Psoas muscle (tissue), 8 donors: ENCODE data around the gene PDE4D. TPM values are rescaled to one million over a fixed set of nuclear protein-coding genes. Genes with fewer than 3 reads are reported as not detected.

ENCODE experiments used
- ATAC-seq, 4 donors: fragments of 200-7000 bp; cut with Tn5 transposase; one replicate each; pipeline ENCODE4 v1.9.1; 2020; ENCODE audit warnings: moderate library complexity in 3 of 4, mild to moderate bottlenecking in 2 of 4
- DNase-seq, 2 donors: peaks; one replicate each; pipeline ENCODE4 v3.0.0-alpha.2; 2020
- H3K27ac ChIP-seq: fragments of 200-600 bp; one replicate; pipeline ENCODE4 v1.8.0; 2022
- H3K27me3 ChIP-seq, 3 donors: fragments of 200-600 bp in 1 of 3; one replicate each; pipeline versions ENCODE4 v1.6.1 to v1.8.0; 2013 to 2022; ENCODE audit warnings: low read length in 2 of 3, mild to moderate bottlenecking in 2 of 3, moderate library complexity in 1 of 3; ENCODE audit not compliant: insufficient read depth in 3 of 3
- H3K36me3 ChIP-seq, 2 donors: fragments of 200-600 bp in 1 of 2; one replicate each; pipeline versions ENCODE4 v1.6.1 to v1.8.0; 2013 to 2022; ENCODE audit warnings: low read depth in 1 of 2, mild to moderate bottlenecking in 1 of 2, moderate library complexity in 1 of 2; ENCODE audit not compliant: insufficient read depth in 1 of 2
- H3K4me1 ChIP-seq: fragments of 200-600 bp; one replicate; pipeline ENCODE4 v1.8.0; 2022
- H3K4me3 ChIP-seq: fragments of 200-600 bp; one replicate; pipeline ENCODE4 v1.8.0; 2022; ENCODE audit warnings: mild to moderate bottlenecking
- H3K9me3 ChIP-seq: fragments of 200-600 bp; one replicate; pipeline ENCODE4 v1.8.0; 2022
- WGBS, 3 donors: extraction: QIAGEN DNeasy Blood & Tissue Kit; methylation state at CpG; one replicate each; pipeline versions ENCODE4 v1.1.6 to v1.1.7; 2013; 5-methylcytosine and 5-hydroxymethylcytosine counted together
- intact Hi-C, 2 donors: fragments of 100-400 bp; cut with DNase I; formaldehyde crosslinking; loops; one replicate each; pipeline versions ENCODE4 v1.11.0 to v1.14.2; 2022
- polyA plus RNA-seq, 3 donors: library from polyadenylated mRNA; stranded (reverse); fragments of 200-250 nt; gene quantifications; one replicate each; pipeline ENCODE4 v1.2.3, GENCODE V29; 2013
- total RNA-seq, 4 donors: library from RNA; stranded (reverse); fragmentation: NEBNext Ultra II Directional in 2 of 4; extraction: Animal tissue kit (Norgen Biotek cat#: 25700) in 2 of 4; gene quantifications; one replicate each; pipeline versions ENCODE4 v1.2.1 to v1.2.4, GENCODE V29; 2021 to 2023
- TF ChIP-seq, protein P1 (sequence below): fragments of 200-600 bp; IDR thresholded peaks from one replicate; pipeline ENCODE4 v1.8.0; 2022; ENCODE audit warnings: antibody characterized with exemption
- donor health status: healthy with polysubstance abuse.
- donor health status: DM: no; HTN: no; CAD: no; lungs with moderate emphysema.
- donor health status: Bipolar disorder and iron deficiency.
- donor health status: healthy.
- donor health status: DM: yes; HTN: yes; CAD: no.
- donor health status: DM: no; HTN: no; CAD: no.
- donor health status: DM: no; HTN: no; CAD: no.
- donor health status: DM: yes; HTN: yes; CAD: no.

The PDE4D gene
- total and polyA plus RNA-seq, 7 donors: 42.6 to 283 (median 88.7) TPM

DNA sequence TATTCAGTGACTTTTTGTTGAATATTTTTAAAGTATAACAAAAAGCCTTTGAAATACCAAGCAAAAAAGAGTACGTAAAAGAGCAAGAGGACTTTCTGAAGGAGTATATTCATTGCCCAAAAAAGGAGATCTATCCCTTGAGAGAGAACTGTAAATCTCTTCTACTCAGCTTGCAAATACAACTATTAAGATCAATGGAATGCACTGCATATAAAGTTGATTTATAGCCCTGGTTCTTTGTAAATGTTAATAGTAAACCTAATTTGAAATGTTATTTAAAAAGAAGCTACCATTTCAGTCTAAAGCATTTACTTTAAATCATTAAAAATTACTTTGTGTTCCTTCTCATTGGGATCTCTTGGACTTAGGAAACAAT is 168.1 kb downstream of the PDE4D start:
- Histone ChIP-seq H3K9me3 (no peaks in the 10 kb centered on the region), H3K27ac (no peak overlapping the region), H3K27me3 (no peaks in the 10 kb centered on the region), H3K4me3 (no peak overlapping the region), H3K4me1 (no peaks in the 10 kb centered on the region), H3K36me3 (no peaks in the 10 kb centered on the region)
- DNase-seq: no peak
- intact Hi-C loops: loop anchor here in 1 of 2 donors (5.0 kb wide), 1 partner anchor 72 kb away; no protein-coding TSS in a partner anchor
- TF ChIP-seq, protein P1, sequence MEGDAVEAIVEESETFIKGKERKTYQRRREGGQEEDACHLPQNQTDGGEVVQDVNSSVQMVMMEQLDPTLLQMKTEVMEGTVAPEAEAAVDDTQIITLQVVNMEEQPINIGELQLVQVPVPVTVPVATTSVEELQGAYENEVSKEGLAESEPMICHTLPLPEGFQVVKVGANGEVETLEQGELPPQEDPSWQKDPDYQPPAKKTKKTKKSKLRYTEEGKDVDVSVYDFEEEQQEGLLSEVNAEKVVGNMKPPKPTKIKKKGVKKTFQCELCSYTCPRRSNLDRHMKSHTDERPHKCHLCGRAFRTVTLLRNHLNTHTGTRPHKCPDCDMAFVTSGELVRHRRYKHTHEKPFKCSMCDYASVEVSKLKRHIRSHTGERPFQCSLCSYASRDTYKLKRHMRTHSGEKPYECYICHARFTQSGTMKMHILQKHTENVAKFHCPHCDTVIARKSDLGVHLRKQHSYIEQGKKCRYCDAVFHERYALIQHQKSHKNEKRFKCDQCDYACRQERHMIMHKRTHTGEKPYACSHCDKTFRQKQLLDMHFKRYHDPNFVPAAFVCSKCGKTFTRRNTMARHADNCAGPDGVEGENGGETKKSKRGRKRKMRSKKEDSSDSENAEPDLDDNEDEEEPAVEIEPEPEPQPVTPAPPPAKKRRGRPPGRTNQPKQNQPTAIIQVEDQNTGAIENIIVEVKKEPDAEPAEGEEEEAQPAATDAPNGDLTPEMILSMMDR: no peak
- ATAC-seq: no peak
- WGBS, 3 donors: 86 to 95% (median 93%) methylated on average over 1 of the region's 1 CpG

- H3K9me3 ChIP-seq: no peaks in the 10 kb centered on the region
- no peak overlapping the region for H3K4me3 ChIP-seq
- 65 to 74% (median 72%) methylated on average over 4 of the region's 4 CpGs for WGBS, 3 donors
- no peaks in the 10 kb centered on the region for H3K27me3 ChIP-seq
- no peaks in the 10 kb centered on the region for H3K4me1 ChIP-seq
- intact Hi-C loops: loop anchor here in 1 of 2 donors (5.0 kb wide), 1 partner anchor 73 kb away; no protein-coding TSS in a partner anchor
- H3K27ac ChIP-seq: no peak overlapping the region
- H3K36me3 ChIP-seq: no peaks in the 10 kb centered on the region
- DNase-seq: no peak
- TF ChIP-seq, protein P1: peak; percentile 65
- peak; percentile 68 to 83 (median 80) for ATAC-seq
Measured at GRCh38 chr5:59724482-59725391, 168.8 kb downstream of the PDE4D start.

- DNase-seq: no peak
- intact Hi-C loops: no loop called here
- no peak for ATAC-seq
Measured at GRCh38 chr5:59722874-59723273, 170.7 kb downstream of the PDE4D start.

DNA sequence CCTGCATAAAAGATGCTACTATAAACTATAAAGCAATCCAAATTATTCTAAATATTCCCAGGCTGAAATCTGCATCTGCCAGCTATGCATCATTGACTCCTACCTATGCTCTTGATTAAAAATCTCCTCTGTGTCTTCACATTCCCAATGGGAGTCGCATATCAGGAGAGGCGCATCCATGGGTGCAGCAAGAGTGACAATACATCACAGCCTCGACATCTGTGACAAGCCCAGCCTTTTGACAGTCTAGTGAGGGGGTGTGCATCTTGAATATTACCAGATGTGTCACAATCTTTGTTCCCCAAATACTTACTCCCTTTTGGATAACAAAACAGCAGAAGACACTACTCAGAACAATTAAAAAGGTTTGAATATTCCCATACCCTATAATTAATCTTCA is 171.8 kb downstream of the PDE4D start:
- ATAC-seq: no peak
- intact Hi-C loops: no loop called here
- Histone ChIP-seq H3K4me3 (no peak overlapping the region), H3K36me3 (no peaks in the 10 kb centered on the region), H3K4me1 (no peaks in the 10 kb centered on the region), H3K9me3 (no peaks in the 10 kb centered on the region), H3K27ac (no peak overlapping the region), H3K27me3 (no peaks in the 10 kb centered on the region)
- TF ChIP-seq, protein P1: no peak
- WGBS, 3 donors: 84 to 86% (median 85%) methylated on average over 3 of the region's 3 CpGs
- DNase-seq: no peak

More at GRCh38 chr5:59722874-59723273, 170.7 kb downstream of the PDE4D start:
- Histone ChIP-seq H3K4me1 (no peaks in the 10 kb centered on the region), H3K4me3 (no peak overlapping the region), H3K27ac (no peak overlapping the region), H3K27me3 (no peaks in the 10 kb centered on the region), H3K9me3 (no peaks in the 10 kb centered on the region), H3K36me3 (no peaks in the 10 kb centered on the region)
- TF ChIP-seq, protein P1: no peak
- 85 to 93% (median 90%) methylated on average over 2 of the region's 2 CpGs for WGBS, 3 donors
